ENCODE results near the gene FCRL3.

FCRL3 gene

DNA sequence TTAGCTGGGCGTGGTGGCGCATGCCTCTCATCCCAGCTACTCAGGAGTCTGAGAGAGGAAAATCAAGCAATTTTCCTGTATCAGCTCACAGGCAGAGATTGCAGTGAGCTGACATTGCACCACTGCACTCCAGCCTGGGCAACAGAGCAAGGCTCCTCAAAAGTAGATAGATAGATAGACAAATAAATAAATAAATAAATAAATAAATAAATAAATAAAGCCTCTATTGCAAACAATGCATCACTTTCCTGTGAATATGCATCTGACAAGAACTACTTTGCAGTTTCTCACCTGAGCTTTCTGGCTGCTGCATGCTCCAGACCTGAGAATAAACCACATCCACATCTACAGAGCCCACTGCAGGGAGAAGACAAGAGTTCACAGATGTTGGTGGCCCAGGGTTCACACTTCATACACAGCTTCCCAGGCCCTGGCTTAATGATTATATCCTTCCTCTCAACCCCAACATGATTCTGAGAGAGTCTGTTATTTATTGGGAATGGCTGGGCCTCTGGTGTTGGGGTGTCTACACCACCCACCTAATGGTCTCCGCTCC, 47.8 kb upstream of the FCRL3 start (continued):
- TF ChIP-seq, protein P1, sequence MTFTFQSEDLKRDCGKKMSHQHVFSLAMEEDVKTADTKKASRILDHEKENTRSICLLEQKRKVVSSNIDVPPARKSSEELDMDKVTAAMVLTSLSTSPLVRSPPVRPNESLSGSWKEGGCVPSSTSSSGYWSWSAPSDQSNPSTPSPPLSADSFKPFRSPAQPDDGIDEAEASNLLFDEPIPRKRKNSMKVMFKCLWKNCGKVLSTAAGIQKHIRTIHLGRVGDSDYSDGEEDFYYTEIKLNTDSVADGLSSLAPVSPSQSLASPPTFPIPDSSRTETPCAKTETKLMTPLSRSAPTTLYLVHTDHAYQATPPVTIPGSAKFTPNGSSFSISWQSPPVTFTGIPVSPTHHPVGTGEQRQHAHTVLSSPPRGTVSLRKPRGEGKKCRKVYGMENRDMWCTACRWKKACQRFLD (tag by site-specific recombination; IDR thresholded peaks at IDR 0.05), result no peak
- TF ChIP-seq HOXC10 (CRISPR knock-in tag; IDR thresholded peaks at IDR 0.05) (no peak), GLI4 (tag by site-specific recombination; IDR thresholded peaks at IDR 0.05) (no peak), ZNF140 (tag by site-specific recombination; IDR thresholded peaks at IDR 0.05) (0 out of 2 replicates have a peak, but pooled peaks have one; percentile 39), ZNF596 (tag by site-specific recombination; IDR thresholded peaks at IDR 0.05) (no peak), ZNF701 (tag by site-specific recombination; IDR thresholded peaks at IDR 0.05) (no peak), BCL11B (tag by site-specific recombination; IDR thresholded peaks at IDR 0.05; ENCODE audit: low read depth) (no peak), ZNF48 (tag by site-specific recombination; IDR thresholded peaks at IDR 0.05) (no peak), ZBTB17 (tag by site-specific recombination; IDR thresholded peaks at IDR 0.05) (no peak), ZNF660 (tag by site-specific recombination; IDR thresholded peaks at IDR 0.05) (no peak), ZNF510 (tag by site-specific recombination; IDR thresholded peaks at IDR 0.05; ENCODE audit: insufficient replicate concordance) (no peak), ZNF571 (tag by site-specific recombination; IDR thresholded peaks at IDR 0.05) (no peak), ZNF155 (tag by site-specific recombination; IDR thresholded peaks at IDR 0.05) (no peak), ZSCAN23 (tag by site-specific recombination; IDR thresholded peaks at IDR 0.05) (no peak), ZNF174 (tag by site-specific recombination; IDR thresholded peaks at IDR 0.05) (no peak), ZNF624 (tag by site-specific recombination; IDR thresholded peaks at IDR 0.05) (no peak), ZFP69B (tag by site-specific recombination; IDR thresholded peaks at IDR 0.05) (no peak), ZNF239 (tag by site-specific recombination; IDR thresholded peaks at IDR 0.05) (no peak), ZNF777 (tag by site-specific recombination; IDR thresholded peaks at IDR 0.05; ENCODE audit: borderline replicate concordance) (no peak), ZFP37 (tag by site-specific recombination; IDR thresholded peaks at IDR 0.05) (no peak), ZNF555 (tag by site-specific recombination; conservative IDR thresholded peaks at IDR 0.05) (peak; percentile 34), ZNF394 (tag by site-specific recombination; IDR thresholded peaks at IDR 0.05; ENCODE audit: borderline replicate concordance) (peak; percentile 76; the same call in 1 of the 2 replicates)
- TF ChIP-seq, protein P2, sequence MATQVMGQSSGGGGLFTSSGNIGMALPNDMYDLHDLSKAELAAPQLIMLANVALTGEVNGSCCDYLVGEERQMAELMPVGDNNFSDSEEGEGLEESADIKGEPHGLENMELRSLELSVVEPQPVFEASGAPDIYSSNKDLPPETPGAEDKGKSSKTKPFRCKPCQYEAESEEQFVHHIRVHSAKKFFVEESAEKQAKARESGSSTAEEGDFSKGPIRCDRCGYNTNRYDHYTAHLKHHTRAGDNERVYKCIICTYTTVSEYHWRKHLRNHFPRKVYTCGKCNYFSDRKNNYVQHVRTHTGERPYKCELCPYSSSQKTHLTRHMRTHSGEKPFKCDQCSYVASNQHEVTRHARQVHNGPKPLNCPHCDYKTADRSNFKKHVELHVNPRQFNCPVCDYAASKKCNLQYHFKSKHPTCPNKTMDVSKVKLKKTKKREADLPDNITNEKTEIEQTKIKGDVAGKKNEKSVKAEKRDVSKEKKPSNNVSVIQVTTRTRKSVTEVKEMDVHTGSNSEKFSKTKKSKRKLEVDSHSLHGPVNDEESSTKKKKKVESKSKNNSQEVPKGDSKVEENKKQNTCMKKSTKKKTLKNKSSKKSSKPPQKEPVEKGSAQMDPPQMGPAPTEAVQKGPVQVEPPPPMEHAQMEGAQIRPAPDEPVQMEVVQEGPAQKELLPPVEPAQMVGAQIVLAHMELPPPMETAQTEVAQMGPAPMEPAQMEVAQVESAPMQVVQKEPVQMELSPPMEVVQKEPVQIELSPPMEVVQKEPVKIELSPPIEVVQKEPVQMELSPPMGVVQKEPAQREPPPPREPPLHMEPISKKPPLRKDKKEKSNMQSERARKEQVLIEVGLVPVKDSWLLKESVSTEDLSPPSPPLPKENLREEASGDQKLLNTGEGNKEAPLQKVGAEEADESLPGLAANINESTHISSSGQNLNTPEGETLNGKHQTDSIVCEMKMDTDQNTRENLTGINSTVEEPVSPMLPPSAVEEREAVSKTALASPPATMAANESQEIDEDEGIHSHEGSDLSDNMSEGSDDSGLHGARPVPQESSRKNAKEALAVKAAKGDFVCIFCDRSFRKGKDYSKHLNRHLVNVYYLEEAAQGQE (tag by site-specific recombination; IDR thresholded peaks at IDR 0.05), result 0 out of 2 replicates have a peak, but pooled peaks have one; percentile 19
- TF ChIP-seq, protein P3, sequence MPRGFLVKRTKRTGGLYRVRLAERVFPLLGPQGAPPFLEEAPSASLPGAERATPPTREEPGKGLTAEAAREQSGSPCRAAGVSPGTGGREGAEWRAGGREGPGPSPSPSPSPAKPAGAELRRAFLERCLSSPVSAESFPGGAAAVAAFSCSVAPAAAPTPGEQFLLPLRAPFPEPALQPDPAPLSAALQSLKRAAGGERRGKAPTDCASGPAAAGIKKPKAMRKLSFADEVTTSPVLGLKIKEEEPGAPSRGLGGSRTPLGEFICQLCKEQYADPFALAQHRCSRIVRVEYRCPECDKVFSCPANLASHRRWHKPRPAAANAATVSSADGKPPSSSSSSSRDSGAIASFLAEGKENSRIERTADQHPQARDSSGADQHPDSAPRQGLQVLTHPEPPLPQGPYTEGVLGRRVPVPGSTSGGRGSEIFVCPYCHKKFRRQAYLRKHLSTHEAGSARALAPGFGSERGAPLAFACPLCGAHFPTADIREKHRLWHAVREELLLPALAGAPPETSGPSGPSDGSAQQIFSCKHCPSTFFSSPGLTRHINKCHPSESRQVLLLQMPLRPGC (tag by site-specific recombination; IDR thresholded peaks at IDR 0.05), result no peak
- TF ChIP-seq, protein P4, sequence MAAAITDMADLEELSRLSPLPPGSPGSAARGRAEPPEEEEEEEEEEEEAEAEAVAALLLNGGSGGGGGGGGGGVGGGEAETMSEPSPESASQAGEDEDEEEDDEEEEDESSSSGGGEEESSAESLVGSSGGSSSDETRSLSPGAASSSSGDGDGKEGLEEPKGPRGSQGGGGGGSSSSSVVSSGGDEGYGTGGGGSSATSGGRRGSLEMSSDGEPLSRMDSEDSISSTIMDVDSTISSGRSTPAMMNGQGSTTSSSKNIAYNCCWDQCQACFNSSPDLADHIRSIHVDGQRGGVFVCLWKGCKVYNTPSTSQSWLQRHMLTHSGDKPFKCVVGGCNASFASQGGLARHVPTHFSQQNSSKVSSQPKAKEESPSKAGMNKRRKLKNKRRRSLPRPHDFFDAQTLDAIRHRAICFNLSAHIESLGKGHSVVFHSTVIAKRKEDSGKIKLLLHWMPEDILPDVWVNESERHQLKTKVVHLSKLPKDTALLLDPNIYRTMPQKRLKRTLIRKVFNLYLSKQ (tag by site-specific recombination; IDR thresholded peaks at IDR 0.05; ENCODE audit: borderline replicate concordance), result no peak
- TF ChIP-seq, protein P5, sequence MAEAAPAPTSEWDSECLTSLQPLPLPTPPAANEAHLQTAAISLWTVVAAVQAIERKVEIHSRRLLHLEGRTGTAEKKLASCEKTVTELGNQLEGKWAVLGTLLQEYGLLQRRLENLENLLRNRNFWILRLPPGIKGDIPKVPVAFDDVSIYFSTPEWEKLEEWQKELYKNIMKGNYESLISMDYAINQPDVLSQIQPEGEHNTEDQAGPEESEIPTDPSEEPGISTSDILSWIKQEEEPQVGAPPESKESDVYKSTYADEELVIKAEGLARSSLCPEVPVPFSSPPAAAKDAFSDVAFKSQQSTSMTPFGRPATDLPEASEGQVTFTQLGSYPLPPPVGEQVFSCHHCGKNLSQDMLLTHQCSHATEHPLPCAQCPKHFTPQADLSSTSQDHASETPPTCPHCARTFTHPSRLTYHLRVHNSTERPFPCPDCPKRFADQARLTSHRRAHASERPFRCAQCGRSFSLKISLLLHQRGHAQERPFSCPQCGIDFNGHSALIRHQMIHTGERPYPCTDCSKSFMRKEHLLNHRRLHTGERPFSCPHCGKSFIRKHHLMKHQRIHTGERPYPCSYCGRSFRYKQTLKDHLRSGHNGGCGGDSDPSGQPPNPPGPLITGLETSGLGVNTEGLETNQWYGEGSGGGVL (tag by site-specific recombination; IDR thresholded peaks at IDR 0.05), result no peak
- TF ChIP-seq, protein P6, sequence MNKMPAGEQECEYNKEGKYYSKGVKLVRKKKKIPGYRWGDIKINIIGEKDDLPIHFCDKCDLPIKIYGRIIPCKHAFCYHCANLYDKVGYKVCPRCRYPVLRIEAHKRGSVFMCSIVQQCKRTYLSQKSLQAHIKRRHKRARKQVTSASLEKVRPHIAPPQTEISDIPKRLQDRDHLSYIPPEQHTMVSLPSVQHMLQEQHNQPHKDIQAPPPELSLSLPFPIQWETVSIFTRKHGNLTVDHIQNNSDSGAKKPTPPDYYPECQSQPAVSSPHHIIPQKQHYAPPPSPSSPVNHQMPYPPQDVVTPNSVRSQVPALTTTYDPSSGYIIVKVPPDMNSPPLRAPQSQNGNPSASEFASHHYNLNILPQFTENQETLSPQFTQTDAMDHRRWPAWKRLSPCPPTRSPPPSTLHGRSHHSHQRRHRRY (tag by site-specific recombination; IDR thresholded peaks at IDR 0.05), result no peak
- TF ChIP-seq, protein P7, sequence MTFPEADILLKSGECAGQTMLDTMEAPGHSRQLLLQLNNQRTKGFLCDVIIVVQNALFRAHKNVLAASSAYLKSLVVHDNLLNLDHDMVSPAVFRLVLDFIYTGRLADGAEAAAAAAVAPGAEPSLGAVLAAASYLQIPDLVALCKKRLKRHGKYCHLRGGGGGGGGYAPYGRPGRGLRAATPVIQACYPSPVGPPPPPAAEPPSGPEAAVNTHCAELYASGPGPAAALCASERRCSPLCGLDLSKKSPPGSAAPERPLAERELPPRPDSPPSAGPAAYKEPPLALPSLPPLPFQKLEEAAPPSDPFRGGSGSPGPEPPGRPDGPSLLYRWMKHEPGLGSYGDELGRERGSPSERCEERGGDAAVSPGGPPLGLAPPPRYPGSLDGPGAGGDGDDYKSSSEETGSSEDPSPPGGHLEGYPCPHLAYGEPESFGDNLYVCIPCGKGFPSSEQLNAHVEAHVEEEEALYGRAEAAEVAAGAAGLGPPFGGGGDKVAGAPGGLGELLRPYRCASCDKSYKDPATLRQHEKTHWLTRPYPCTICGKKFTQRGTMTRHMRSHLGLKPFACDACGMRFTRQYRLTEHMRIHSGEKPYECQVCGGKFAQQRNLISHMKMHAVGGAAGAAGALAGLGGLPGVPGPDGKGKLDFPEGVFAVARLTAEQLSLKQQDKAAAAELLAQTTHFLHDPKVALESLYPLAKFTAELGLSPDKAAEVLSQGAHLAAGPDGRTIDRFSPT (tag by site-specific recombination; IDR thresholded peaks at IDR 0.05), result no peak

Measured in HEK293 (cell line).